ENCODE results near the gene NADK. TPM values are rescaled to one million over a fixed set of nuclear protein-coding genes. Genes with fewer than 3 reads are reported as not detected.

NADK gene
- total RNA-seq, 1 experiment from 2014 or later: 92.2 TPM

GRCh38 chr1:1776672-1777582 lies 1.3 kb downstream of the NADK start:
- CTCF ChIA-PET: interaction anchor here (0.6 kb wide), 2 partner anchors 129 to 719 kb away, joined by 4 to 5 read pairs; no protein-coding TSS in a partner anchor
- BruUV-seq (replicated peaks): TSS peak; percentile 50
- H3K36me3 Mint-ChIP-seq (ENCODE audit: insufficient read depth, unreplicated experiment): peaks cover 47% of the 10 kb centered on the region
- peak overlapping the region; percentile 77 for H3K4me3 Mint-ChIP-seq (ENCODE audit: low read depth, unreplicated experiment)
- H3K27me3 Mint-ChIP-seq (ENCODE audit: unreplicated experiment): no peaks in the 10 kb centered on the region
- H3K27ac Mint-ChIP-seq (ENCODE audit: unreplicated experiment): peak overlapping the region; percentile 36
- DNase-seq: no peak
- H3K9me3 Mint-ChIP-seq (ENCODE audit: low read depth, unreplicated experiment): no peaks in the 10 kb centered on the region
- intact Hi-C loops (cut with micrococcal nuclease; ENCODE audit: unreplicated experiment): no loop called here
- peaks cover 30% of the 10 kb centered on the region for H3K4me1 Mint-ChIP-seq (ENCODE audit: low read depth, unreplicated experiment)
- TF ChIP-seq, protein P1, sequence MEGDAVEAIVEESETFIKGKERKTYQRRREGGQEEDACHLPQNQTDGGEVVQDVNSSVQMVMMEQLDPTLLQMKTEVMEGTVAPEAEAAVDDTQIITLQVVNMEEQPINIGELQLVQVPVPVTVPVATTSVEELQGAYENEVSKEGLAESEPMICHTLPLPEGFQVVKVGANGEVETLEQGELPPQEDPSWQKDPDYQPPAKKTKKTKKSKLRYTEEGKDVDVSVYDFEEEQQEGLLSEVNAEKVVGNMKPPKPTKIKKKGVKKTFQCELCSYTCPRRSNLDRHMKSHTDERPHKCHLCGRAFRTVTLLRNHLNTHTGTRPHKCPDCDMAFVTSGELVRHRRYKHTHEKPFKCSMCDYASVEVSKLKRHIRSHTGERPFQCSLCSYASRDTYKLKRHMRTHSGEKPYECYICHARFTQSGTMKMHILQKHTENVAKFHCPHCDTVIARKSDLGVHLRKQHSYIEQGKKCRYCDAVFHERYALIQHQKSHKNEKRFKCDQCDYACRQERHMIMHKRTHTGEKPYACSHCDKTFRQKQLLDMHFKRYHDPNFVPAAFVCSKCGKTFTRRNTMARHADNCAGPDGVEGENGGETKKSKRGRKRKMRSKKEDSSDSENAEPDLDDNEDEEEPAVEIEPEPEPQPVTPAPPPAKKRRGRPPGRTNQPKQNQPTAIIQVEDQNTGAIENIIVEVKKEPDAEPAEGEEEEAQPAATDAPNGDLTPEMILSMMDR (IDR thresholded peaks at IDR 0.05; ENCODE audit: unreplicated experiment): no peak

- CTCF ChIA-PET: interaction anchor here (0.6 kb wide), 1 partner anchor 121 kb away, joined by 4 read pairs; no protein-coding TSS in a partner anchor
- no TSS peak for BruUV-seq (replicated peaks)
- H3K36me3 Mint-ChIP-seq (ENCODE audit: insufficient read depth, unreplicated experiment): peaks cover 48% of the 10 kb centered on the region
- peak overlapping the region; percentile 77 for H3K4me3 Mint-ChIP-seq (ENCODE audit: low read depth, unreplicated experiment)
- no peak for DNase-seq
- peaks cover 30% of the 10 kb centered on the region for H3K4me1 Mint-ChIP-seq (ENCODE audit: low read depth, unreplicated experiment)
- intact Hi-C loops (cut with micrococcal nuclease; ENCODE audit: unreplicated experiment): no loop called here
- no peaks in the 10 kb centered on the region for H3K9me3 Mint-ChIP-seq (ENCODE audit: low read depth, unreplicated experiment)
- peak overlapping the region; percentile 70 for H3K27ac Mint-ChIP-seq (ENCODE audit: unreplicated experiment)
- no peaks in the 10 kb centered on the region for H3K27me3 Mint-ChIP-seq (ENCODE audit: unreplicated experiment)
- TF ChIP-seq, protein P1 (IDR thresholded peaks at IDR 0.05; ENCODE audit: unreplicated experiment): no peak
These were observed 2.7 kb downstream of the NADK start for GRCh38 chr1:1775327-1776226.

- no peak for DNase-seq
- peaks cover 49% of the 10 kb centered on the region for H3K36me3 Mint-ChIP-seq (ENCODE audit: insufficient read depth, unreplicated experiment)
- H3K27ac Mint-ChIP-seq (ENCODE audit: unreplicated experiment): no peak overlapping the region
- H3K4me1 Mint-ChIP-seq (ENCODE audit: low read depth, unreplicated experiment): peaks cover 14% of the 10 kb centered on the region
- no TSS peak for BruUV-seq (replicated peaks)
- intact Hi-C loops (cut with micrococcal nuclease; ENCODE audit: unreplicated experiment): no loop called here
- no peaks in the 10 kb centered on the region for H3K9me3 Mint-ChIP-seq (ENCODE audit: low read depth, unreplicated experiment)
- no peak overlapping the region for H3K4me3 Mint-ChIP-seq (ENCODE audit: low read depth, unreplicated experiment)
- H3K27me3 Mint-ChIP-seq (ENCODE audit: unreplicated experiment): no peaks in the 10 kb centered on the region
- TF ChIP-seq, protein P1 (IDR thresholded peaks at IDR 0.05; ENCODE audit: unreplicated experiment): no peak
- CTCF ChIA-PET: no interaction called here
These were observed 4.4 kb downstream of the NADK start for GRCh38 chr1:1773874-1774273.

GRCh38 chr1:1771096-1771495 lies 7.2 kb downstream of the NADK start:
- Mint-ChIP-seq H3K9me3 (ENCODE audit: low read depth, unreplicated experiment) (no peaks in the 10 kb centered on the region), H3K4me3 (ENCODE audit: low read depth, unreplicated experiment) (no peak overlapping the region), H3K27ac (ENCODE audit: unreplicated experiment) (no peak overlapping the region), H3K36me3 (ENCODE audit: insufficient read depth, unreplicated experiment) (peaks cover 45% of the 10 kb centered on the region), H3K27me3 (ENCODE audit: unreplicated experiment) (no peaks in the 10 kb centered on the region), H3K4me1 (ENCODE audit: low read depth, unreplicated experiment) (peaks cover 10% of the 10 kb centered on the region)
- BruUV-seq (replicated peaks): no TSS peak
- CTCF ChIA-PET: no interaction called here
- no peak for DNase-seq
- intact Hi-C loops (cut with micrococcal nuclease; ENCODE audit: unreplicated experiment): no loop called here
- TF ChIP-seq, protein P1 (IDR thresholded peaks at IDR 0.05; ENCODE audit: unreplicated experiment): no peak

Data from Calu3 (cell line).